GM06990 (cell line): Measurements from ENCODE around the gene MCM8.

Experiments
- DNase-seq: peaks from one replicate; pipeline ENCODE4 v3.0.0-alpha.2; 2011; ENCODE audit not compliant: insufficient read length; ENCODE audit errors: extremely low read depth
- H3K27me3 ChIP-seq: replicated peaks from 2 replicates; pipeline ENCODE4 v1.6.0; 2011; ENCODE audit warnings: low read length; ENCODE audit not compliant: control insufficient read depth, insufficient read depth
- H3K36me3 ChIP-seq: 2 replicates; pipeline ENCODE4 v1.5.1; 2011; ENCODE audit warnings: low read length; ENCODE audit not compliant: control insufficient read depth, insufficient read depth
- H3K4me3 ChIP-seq: replicated peaks from 2 replicates; pipeline ENCODE4 v1.5.1; 2011; ENCODE audit warnings: low read depth, mild to moderate bottlenecking, control low read depth, low read length
- TF ChIP-seq, protein P1 (sequence below): IDR thresholded peaks from 2 replicates; pipeline ENCODE4 v1.5.1; 2011; ENCODE audit warnings: low read length, control low read depth, mild to moderate bottlenecking, inconsistent platforms; ENCODE audit not compliant: insufficient read depth, poor library complexity, severe bottlenecking

The MCM8 gene

GRCh38 chr20:6017467-6017866, 67.0 kb downstream of the MCM8 start:
- H3K27me3 ChIP-seq = no peaks in the 10 kb centered on the region
- peaks cover 7% of the 10 kb centered on the region for H3K36me3 ChIP-seq
- H3K4me3 ChIP-seq = no peak overlapping the region
- DNase-seq = no peak
- TF ChIP-seq, protein P1, sequence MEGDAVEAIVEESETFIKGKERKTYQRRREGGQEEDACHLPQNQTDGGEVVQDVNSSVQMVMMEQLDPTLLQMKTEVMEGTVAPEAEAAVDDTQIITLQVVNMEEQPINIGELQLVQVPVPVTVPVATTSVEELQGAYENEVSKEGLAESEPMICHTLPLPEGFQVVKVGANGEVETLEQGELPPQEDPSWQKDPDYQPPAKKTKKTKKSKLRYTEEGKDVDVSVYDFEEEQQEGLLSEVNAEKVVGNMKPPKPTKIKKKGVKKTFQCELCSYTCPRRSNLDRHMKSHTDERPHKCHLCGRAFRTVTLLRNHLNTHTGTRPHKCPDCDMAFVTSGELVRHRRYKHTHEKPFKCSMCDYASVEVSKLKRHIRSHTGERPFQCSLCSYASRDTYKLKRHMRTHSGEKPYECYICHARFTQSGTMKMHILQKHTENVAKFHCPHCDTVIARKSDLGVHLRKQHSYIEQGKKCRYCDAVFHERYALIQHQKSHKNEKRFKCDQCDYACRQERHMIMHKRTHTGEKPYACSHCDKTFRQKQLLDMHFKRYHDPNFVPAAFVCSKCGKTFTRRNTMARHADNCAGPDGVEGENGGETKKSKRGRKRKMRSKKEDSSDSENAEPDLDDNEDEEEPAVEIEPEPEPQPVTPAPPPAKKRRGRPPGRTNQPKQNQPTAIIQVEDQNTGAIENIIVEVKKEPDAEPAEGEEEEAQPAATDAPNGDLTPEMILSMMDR = no peak

DNA sequence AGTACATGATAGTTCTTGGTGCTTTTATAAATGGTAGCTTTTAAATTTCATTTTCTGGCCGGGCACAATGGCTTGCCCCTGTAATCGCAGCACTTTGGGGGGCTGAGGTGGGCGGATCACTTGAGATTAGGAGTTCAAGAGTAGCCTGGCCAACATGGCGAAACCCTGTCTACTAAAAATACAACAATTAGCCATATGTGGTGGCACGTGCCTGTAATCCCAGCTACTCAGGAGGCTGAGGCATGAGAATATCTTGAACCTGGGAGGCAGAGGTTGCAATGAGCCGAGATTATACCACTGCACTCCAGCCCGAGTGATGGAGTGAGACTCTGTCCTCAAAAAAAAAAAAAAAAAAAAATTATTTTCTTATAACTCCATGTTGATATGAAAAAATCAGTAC, 67.4 kb downstream of the MCM8 start:
- TF ChIP-seq, protein P1 = no peak
- peaks cover 6% of the 10 kb centered on the region for H3K36me3 ChIP-seq
- H3K27me3 ChIP-seq = no peaks in the 10 kb centered on the region
- no peak overlapping the region for H3K4me3 ChIP-seq
- no peak for DNase-seq

DNA sequence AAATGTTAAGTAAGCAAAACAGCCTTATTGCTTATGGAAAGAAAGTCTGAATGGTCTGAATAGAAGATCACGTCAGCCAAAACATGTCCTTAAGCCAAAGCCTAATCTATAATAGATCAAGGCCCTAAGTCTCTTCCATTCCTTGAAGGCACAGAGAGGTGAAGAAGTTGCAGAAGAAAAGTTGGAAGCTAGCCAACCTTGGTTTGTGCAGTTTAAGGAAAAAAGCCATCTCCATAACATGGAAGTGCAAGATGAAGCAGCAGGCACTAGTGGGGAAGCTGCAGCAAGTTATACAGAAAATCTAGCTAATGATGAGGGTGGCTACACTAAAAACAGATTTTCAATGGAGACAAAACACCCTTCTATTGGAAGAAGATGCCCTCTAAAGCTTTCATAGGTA, 74.3 kb downstream of the MCM8 start:
- H3K36me3 ChIP-seq = peaks cover 6% of the 10 kb centered on the region
- no peaks in the 10 kb centered on the region for H3K27me3 ChIP-seq
- TF ChIP-seq, protein P1 = no peak
- no peak for DNase-seq
- H3K4me3 ChIP-seq = no peak overlapping the region

DNA sequence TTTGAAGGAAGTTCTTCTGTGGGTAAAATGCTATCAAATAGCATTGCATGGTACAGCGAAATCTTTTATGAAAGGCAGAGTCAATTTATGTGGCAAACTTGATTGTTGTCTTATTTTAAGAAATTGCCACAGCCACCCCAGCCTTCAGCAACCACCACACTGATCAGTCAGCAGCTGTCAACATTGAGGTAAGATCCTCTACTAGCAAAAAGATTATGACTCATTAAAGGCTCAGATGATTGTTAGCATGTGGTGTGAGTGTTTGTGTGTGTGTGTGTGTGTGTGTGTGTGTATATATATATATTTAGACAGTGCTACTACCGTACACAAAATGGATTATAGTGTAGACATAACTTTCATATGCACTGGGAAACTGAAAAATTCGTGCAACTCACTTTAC, 75.6 kb downstream of the MCM8 start:
- no peak for DNase-seq
- H3K36me3 ChIP-seq = peaks cover 6% of the 10 kb centered on the region
- TF ChIP-seq, protein P1 = no peak
- no peak overlapping the region for H3K4me3 ChIP-seq
- H3K27me3 ChIP-seq = no peaks in the 10 kb centered on the region

- peaks cover 8% of the 10 kb centered on the region for H3K36me3 ChIP-seq
- H3K27me3 ChIP-seq = no peaks in the 10 kb centered on the region
- no peak for DNase-seq
- TF ChIP-seq, protein P1 = no peak
- no peak overlapping the region for H3K4me3 ChIP-seq
Observed at GRCh38 chr20:6028818-6029217, 78.4 kb downstream of the MCM8 start.

DNA sequence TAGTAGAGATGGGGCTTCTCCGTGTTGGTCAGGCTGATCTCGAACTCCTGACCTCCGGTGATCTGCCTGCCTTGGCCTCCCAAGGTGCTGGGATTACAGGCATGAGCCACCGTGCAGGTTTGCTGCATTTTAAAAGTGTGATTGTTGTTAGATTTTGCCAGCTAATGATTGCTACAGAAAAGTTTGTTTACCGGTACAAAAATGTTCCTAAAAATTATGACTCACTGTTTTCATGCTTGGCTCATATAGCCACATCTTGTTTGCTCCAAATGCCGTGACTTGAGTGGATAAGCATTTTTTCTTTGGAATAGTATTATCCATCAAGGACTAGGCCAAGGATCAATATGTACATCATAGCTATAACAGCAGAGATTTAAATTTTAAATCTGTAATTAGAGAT, 79.1 kb downstream of the MCM8 start:
- no peak for DNase-seq
- H3K4me3 ChIP-seq = no peak overlapping the region
- peaks cover 10% of the 10 kb centered on the region for H3K36me3 ChIP-seq
- no peaks in the 10 kb centered on the region for H3K27me3 ChIP-seq
- TF ChIP-seq, protein P1 = no peak
